Testis (tissue), 3 donors: ENCODE results near the gene POLR2E. TPM values are rescaled to one million over a fixed set of nuclear protein-coding genes. Genes with fewer than 3 reads are reported as not detected.
"Not testable (repeated sequence)": the region's sequence is repeated elsewhere in the genome, so short reads cannot be mapped to it uniquely, and the experiment has no call there.

Experiments used
- DNase-seq: peaks from one replicate; pipeline ENCODE4 v3.0.0-alpha.2; 2019
- H3K27ac ChIP-seq, 2 donors: fragments of 200-600 bp; sonication (generic); one replicate each; pipeline ENCODE4 v1.5.1; 2019
- H3K27me3 ChIP-seq: fragments of 200-600 bp; sonication (generic); one replicate; pipeline ENCODE4 v1.5.1; 2019
- H3K36me3 ChIP-seq: fragments of 200-600 bp; sonication (generic); one replicate; pipeline ENCODE4 v1.5.1; 2017; ENCODE audit warnings: low read depth; ENCODE audit errors: missing control alignments
- H3K4me1 ChIP-seq: fragments of 200-600 bp; sonication (generic); one replicate; pipeline ENCODE4 v1.5.1; 2019
- H3K4me3 ChIP-seq, 2 donors: fragments of 200-600 bp; sonication (generic); one replicate each; pipeline ENCODE4 v1.5.1; 2017 to 2019
- H3K9me3 ChIP-seq: fragments of 200-600 bp; sonication (generic); one replicate; pipeline ENCODE4 v1.5.1; 2017
- CTCF ChIP-seq, 3 experiments: fragments of 450-650 bp in 2 of 3; fragments of 200-600 bp in 1 of 3; sonication (generic) in 1 of 3; IDR thresholded peaks; one replicate each; pipeline ENCODE4 v1.5.1; 2016 to 2019; ENCODE audit warnings: antibody characterized with exemption in 3 of 3, mild to moderate bottlenecking in 2 of 3, moderate library complexity in 1 of 3
- POLR2A ChIP-seq: fragments of 450-650 bp; IDR thresholded peaks from one replicate; pipeline ENCODE4 v1.6.1; 2017; ENCODE audit warnings: antibody characterized with exemption, mild to moderate bottlenecking, moderate library complexity
- WGBS, 2 donors: methylation state at CpG; one replicate each; pipeline ENCODE4 v1.1.5; 2018; 5-methylcytosine and 5-hydroxymethylcytosine counted together
- intact Hi-C: fragments of 100-400 bp; cut with DNase I; formaldehyde crosslinking; loops from one replicate; pipeline ENCODE4 v1.15.1; 2023; ENCODE audit warnings: low total_unique reads
- polyA plus RNA-seq: library from polyadenylated mRNA; stranded (reverse); fragments of 350-450 nt; fragmentation: Illumina TruSeq; extraction: RNeasy Lipid Tissue Mini Kit (QIAGEN cat#74804); gene quantifications from one replicate; pipeline ENCODE4 v1.2.3, GENCODE V29; 2014; ENCODE audit warnings: low read depth, low replicate concordance; ENCODE audit not compliant: insufficient read depth
- total RNA-seq, 2 donors: library from RNA; depleted of rRNA; stranded (reverse); fragments of >200 nt; gene quantifications; one replicate each; pipeline ENCODE4 v1.2.3, GENCODE V29; 2016

POLR2E gene
- total and polyA plus RNA-seq, 3 donors from 2014 or later: 96.5 to 246 (median 143) TPM

GRCh38 chr19:1115646-1116420 is 20.7 kb upstream of the POLR2E start:
- WGBS, 2 donors: 91 to 93% methylated on average over 23 to 35 of the region's 35 CpGs
- intact Hi-C loops: no loop called here

GRCh38 chr19:1114728-1115127 is 19.6 kb upstream of the POLR2E start:
- H3K4me3 ChIP-seq, H3K27ac ChIP-seq, H3K9me3 ChIP-seq, H3K36me3 ChIP-seq, H3K27me3 ChIP-seq, DNase-seq: not testable (repeated sequence)
- WGBS, 2 donors: 91 to 94% methylated on average over 9 of the region's 9 CpGs
- H3K4me1 ChIP-seq: peaks cover 35% of the 10 kb centered on the region
- intact Hi-C loops: loop anchor here (5.0 kb wide), 1 partner anchor 58 kb away; the partner anchor contains the start of gene SBNO2

More at GRCh38 chr19:1115646-1116420, 20.7 kb upstream of the POLR2E start:
- H3K27ac ChIP-seq: no peak overlapping the region
- no peak for TF ChIP-seq POLR2A
- TF ChIP-seq CTCF (IDR thresholded peaks at IDR 0.05): no peak
- no peak for DNase-seq
- no peaks in the 10 kb centered on the region for H3K36me3 ChIP-seq
- H3K9me3 ChIP-seq: no peaks in the 10 kb centered on the region
- H3K27me3 ChIP-seq: no peaks in the 10 kb centered on the region
- H3K4me1 ChIP-seq: peaks cover 29% of the 10 kb centered on the region
- H3K4me3 ChIP-seq: no peak overlapping the region

- no peaks in the 10 kb centered on the region for H3K27me3 ChIP-seq
- no peak overlapping the region for H3K4me3 ChIP-seq
- DNase-seq: no peak
- intact Hi-C loops: loop anchor here (5.0 kb wide), 1 partner anchor 58 kb away; the partner anchor contains the start of gene SBNO2
- H3K9me3 ChIP-seq: no peaks in the 10 kb centered on the region
- TF ChIP-seq CTCF (IDR thresholded peaks at IDR 0.05) (no peak), POLR2A (no peak)
- H3K27ac ChIP-seq: peak overlapping the region; percentile 59 to 86
- H3K4me1 ChIP-seq: peaks cover 35% of the 10 kb centered on the region
- WGBS, 2 donors: 94 to 100% methylated on average over 2 to 25 of the region's 25 CpGs
- no peaks in the 10 kb centered on the region for H3K36me3 ChIP-seq
These were observed 18.9 kb upstream of the POLR2E start for GRCh38 chr19:1113986-1114483.

- Histone ChIP-seq H3K27me3 (no peaks in the 10 kb centered on the region), H3K9me3 (no peaks in the 10 kb centered on the region), H3K4me3 (no peak overlapping the region), H3K36me3 (no peaks in the 10 kb centered on the region), H3K27ac (peak overlapping the region; percentile 59 to 86), H3K4me1 (peaks cover 35% of the 10 kb centered on the region)
- intact Hi-C loops: loop anchor here (5.0 kb wide), 1 partner anchor 59 kb away; the partner anchor contains the start of gene SBNO2
- peak; percentile 96 for DNase-seq
- 38 to 58% methylated on average over 15 to 36 of the region's 44 CpGs for WGBS, 2 donors
- TF ChIP-seq POLR2A (no peak), CTCF (IDR thresholded peaks at IDR 0.05) (peak; percentile 81 to 84 (median 84))
These were observed 18.1 kb upstream of the POLR2E start for GRCh38 chr19:1113030-1113985.
